ENCODE results near the gene COL4A6. TPM values are rescaled to one million over a fixed set of nuclear protein-coding genes. Genes with fewer than 3 reads are reported as not detected.

Gene COL4A6
- total RNA-seq, 2 experiments from 2014 or later, result not detected

DNA sequence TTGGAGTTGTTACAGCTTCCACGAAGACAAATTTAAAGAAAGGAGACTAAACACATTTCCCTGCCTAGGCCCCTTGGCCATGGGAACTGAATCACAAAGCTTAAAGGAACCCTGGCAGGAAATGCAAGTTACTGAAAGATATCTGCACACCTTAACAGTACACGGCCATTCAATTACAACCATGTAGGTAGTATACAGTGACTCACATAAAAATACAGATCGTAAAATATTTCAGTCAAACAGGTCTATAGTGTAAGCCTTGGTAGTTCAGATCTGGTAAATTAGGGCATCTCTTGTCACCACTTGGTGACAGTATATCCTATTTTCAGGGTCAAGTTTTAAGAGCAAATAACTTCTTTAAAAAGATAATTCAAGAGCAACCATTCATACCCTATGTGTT, 234.7 kb downstream of the COL4A6 start:
- DNase-seq (ENCODE audit: low spot score), result no peak
- Histone ChIP-seq H3K27ac (ENCODE audit: low read depth, low read length, poor library complexity, severe bottlenecking) (no peak overlapping the region), H3K79me2 (ENCODE audit: insufficient read depth, low read depth, low read length) (no peaks in the 10 kb centered on the region), H3K4me3 (ENCODE audit: low read depth, low read length, poor library complexity, severe bottlenecking) (no peak overlapping the region), H3K4me2 (ENCODE audit: low read length) (no peak overlapping the region), H3K36me3 (ENCODE audit: insufficient read depth, low read length) (no peaks in the 10 kb centered on the region), H3K4me1 (ENCODE audit: insufficient read depth, low read length, poor library complexity, severe bottlenecking) (no peaks in the 10 kb centered on the region), H4K20me1 (ENCODE audit: insufficient read depth, low read length) (no peaks in the 10 kb centered on the region), H3K9me2 (ENCODE audit: insufficient read depth, low read length) (no peaks in the 10 kb centered on the region), H2AFZ (ENCODE audit: low read length) (no peak overlapping the region), H3K9me3 (ENCODE audit: low read length) (no peaks in the 10 kb centered on the region)
- CTCF ChIA-PET (ENCODE audit: unreplicated experiment), result no interaction called here
- no TSS peak for BruUV-seq (replicated peaks)
- POLR2A ChIA-PET, result no interaction called here
- TF ChIP-seq, protein P1, sequence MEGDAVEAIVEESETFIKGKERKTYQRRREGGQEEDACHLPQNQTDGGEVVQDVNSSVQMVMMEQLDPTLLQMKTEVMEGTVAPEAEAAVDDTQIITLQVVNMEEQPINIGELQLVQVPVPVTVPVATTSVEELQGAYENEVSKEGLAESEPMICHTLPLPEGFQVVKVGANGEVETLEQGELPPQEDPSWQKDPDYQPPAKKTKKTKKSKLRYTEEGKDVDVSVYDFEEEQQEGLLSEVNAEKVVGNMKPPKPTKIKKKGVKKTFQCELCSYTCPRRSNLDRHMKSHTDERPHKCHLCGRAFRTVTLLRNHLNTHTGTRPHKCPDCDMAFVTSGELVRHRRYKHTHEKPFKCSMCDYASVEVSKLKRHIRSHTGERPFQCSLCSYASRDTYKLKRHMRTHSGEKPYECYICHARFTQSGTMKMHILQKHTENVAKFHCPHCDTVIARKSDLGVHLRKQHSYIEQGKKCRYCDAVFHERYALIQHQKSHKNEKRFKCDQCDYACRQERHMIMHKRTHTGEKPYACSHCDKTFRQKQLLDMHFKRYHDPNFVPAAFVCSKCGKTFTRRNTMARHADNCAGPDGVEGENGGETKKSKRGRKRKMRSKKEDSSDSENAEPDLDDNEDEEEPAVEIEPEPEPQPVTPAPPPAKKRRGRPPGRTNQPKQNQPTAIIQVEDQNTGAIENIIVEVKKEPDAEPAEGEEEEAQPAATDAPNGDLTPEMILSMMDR (conservative IDR thresholded peaks at IDR 0.05; ENCODE audit: low read length), result no peak
- no peak for TF ChIP-seq EZH2phosphoT487 (IDR thresholded peaks at IDR 0.05; ENCODE audit: borderline replicate concordance, low read depth, low read length)
- intact Hi-C loops (cut with micrococcal nuclease; ENCODE audit: unreplicated experiment), result no loop called here

DNA sequence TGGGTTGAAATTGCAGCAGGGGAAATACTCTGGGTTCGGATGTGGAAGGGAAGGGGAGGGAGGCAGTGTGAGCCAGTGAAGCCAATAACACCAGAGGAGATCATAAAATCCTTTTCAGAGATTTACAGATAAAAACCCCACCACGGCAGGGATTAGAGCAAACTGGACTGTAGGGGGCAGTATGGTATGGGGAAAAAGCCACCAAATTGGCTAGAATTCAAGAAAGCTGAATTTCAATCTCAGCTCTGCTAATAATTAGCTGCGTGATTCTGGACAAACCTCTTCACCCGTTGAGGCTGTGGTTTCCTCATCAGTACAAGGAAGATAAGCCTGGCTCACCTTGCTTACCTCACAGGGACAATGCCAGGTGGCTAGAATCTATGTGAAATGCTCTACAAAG, 238.5 kb downstream of the COL4A6 start:
- Histone ChIP-seq H3K4me1 (ENCODE audit: insufficient read depth, low read length, poor library complexity, severe bottlenecking) (no peaks in the 10 kb centered on the region), H3K79me2 (ENCODE audit: insufficient read depth, low read depth, low read length) (no peaks in the 10 kb centered on the region), H3K9me3 (ENCODE audit: low read length) (no peaks in the 10 kb centered on the region), H3K36me3 (ENCODE audit: insufficient read depth, low read length) (no peaks in the 10 kb centered on the region), H3K4me2 (ENCODE audit: low read length) (no peak overlapping the region), H4K20me1 (ENCODE audit: insufficient read depth, low read length) (no peaks in the 10 kb centered on the region), H3K4me3 (ENCODE audit: low read depth, low read length, poor library complexity, severe bottlenecking) (no peak overlapping the region), H3K27ac (ENCODE audit: low read depth, low read length, poor library complexity, severe bottlenecking) (no peak overlapping the region), H3K9me2 (ENCODE audit: insufficient read depth, low read length) (no peaks in the 10 kb centered on the region), H2AFZ (ENCODE audit: low read length) (no peak overlapping the region)
- POLR2A ChIA-PET, result interaction anchor here (0.7 kb wide), 1 partner anchor 71 kb away, joined by 6 read pairs; no protein-coding TSS in a partner anchor
- BruUV-seq (replicated peaks), result no TSS peak
- peak; percentile 7 for DNase-seq (ENCODE audit: low spot score)
- TF ChIP-seq EZH2phosphoT487 (IDR thresholded peaks at IDR 0.05; ENCODE audit: borderline replicate concordance, low read depth, low read length), result no peak
- TF ChIP-seq, protein P1 (conservative IDR thresholded peaks at IDR 0.05; ENCODE audit: low read length), result peak; percentile 75
- intact Hi-C loops (cut with micrococcal nuclease; ENCODE audit: unreplicated experiment), result no loop called here
- CTCF ChIA-PET (ENCODE audit: unreplicated experiment), result no interaction called here

DNA sequence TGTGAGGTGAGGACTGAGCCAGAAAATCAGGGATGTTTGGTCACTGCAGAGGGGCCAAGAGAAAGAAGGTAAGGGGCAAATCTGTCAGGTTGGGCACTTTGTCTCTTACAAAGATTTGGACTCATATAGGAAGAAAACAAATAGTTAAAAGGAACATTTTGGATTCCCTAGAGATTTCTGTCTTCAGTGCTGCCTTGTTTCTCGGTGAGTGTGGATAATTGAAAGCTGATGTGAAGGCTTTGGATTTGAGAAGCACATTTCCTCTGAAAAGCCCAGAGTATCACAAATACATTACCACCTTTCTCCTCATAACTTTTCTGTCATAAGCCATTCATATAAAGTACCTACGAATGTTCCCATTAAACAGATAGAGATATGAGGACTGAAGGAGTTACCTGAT, 239.2 kb downstream of the COL4A6 start:
- no peaks in the 10 kb centered on the region for H4K20me1 ChIP-seq (ENCODE audit: insufficient read depth, low read length)
- no peak overlapping the region for H3K27ac ChIP-seq (ENCODE audit: low read depth, low read length, poor library complexity, severe bottlenecking)
- H3K4me1 ChIP-seq (ENCODE audit: insufficient read depth, low read length, poor library complexity, severe bottlenecking), result no peaks in the 10 kb centered on the region
- H3K79me2 ChIP-seq (ENCODE audit: insufficient read depth, low read depth, low read length), result no peaks in the 10 kb centered on the region
- intact Hi-C loops (cut with micrococcal nuclease; ENCODE audit: unreplicated experiment), result no loop called here
- H3K4me2 ChIP-seq (ENCODE audit: low read length), result no peak overlapping the region
- no peak for DNase-seq (ENCODE audit: low spot score)
- CTCF ChIA-PET (ENCODE audit: unreplicated experiment), result no interaction called here
- TF ChIP-seq, protein P1 (conservative IDR thresholded peaks at IDR 0.05; ENCODE audit: low read length), result no peak
- no peak for TF ChIP-seq EZH2phosphoT487 (IDR thresholded peaks at IDR 0.05; ENCODE audit: borderline replicate concordance, low read depth, low read length)
- POLR2A ChIA-PET, result no interaction called here
- no peaks in the 10 kb centered on the region for H3K9me3 ChIP-seq (ENCODE audit: low read length)
- H2AFZ ChIP-seq (ENCODE audit: low read length), result no peak overlapping the region
- no TSS peak for BruUV-seq (replicated peaks)
- no peak overlapping the region for H3K4me3 ChIP-seq (ENCODE audit: low read depth, low read length, poor library complexity, severe bottlenecking)
- no peaks in the 10 kb centered on the region for H3K36me3 ChIP-seq (ENCODE audit: insufficient read depth, low read length)
- H3K9me2 ChIP-seq (ENCODE audit: insufficient read depth, low read length), result no peaks in the 10 kb centered on the region

Measured in OCI-LY7 (cell line).